K562 (cell line): ENCODE measurements around the gene NRXN2. TPM values are rescaled to one million over a fixed set of nuclear protein-coding genes. Genes with fewer than 3 reads are reported as not detected.

Experiments used
- ATAC-seq: fragments of 200-7000 bp; cut with Tn5 transposase; 3 replicates; pipeline ENCODE4 v1.9.1; 2020; ENCODE audit warnings: moderate library complexity
- BruUV-seq: library from RNA; stranded (reverse); fragments of 400-500 nt; replicated peaks from 2 replicates; lab custom pipeline; 2021; lab: Mats Ljungman, UMichigan
- CTCF ChIA-PET: fragments of 300-600 bp; formaldehyde crosslinking; extraction: SDS; loops from one replicate; lab custom pipeline; 2021; ENCODE audit warnings: low intra/inter-chr PET ratio; lab: Yijun Ruan, JAX
- POLR2A ChIA-PET: fragments of 300-600, 350-650 bp; sonication (Branson Sonifier 250); formaldehyde crosslinking; extraction: SDS; loops from one replicate; lab custom pipeline; 2021; ENCODE audit warnings: antibody characterized with exemption, inconsistent platforms; lab: Yijun Ruan, JAX
- DNase-seq, 4 experiments: peaks; one replicate each; pipeline versions ENCODE4 v3.0.0 to v3.0.0-alpha.2; 2011 to 2018; ENCODE audit warnings: low spot score in 3 of 4, mixed read lengths in 3 of 4; ENCODE audit errors: extremely low read depth in 1 of 4
- FAIRE-seq: peaks from 2 replicates; lab custom pipeline; 2011; peaks lifted over from hg19 to GRCh38; lab: Jason Lieb, UNC
- H2AFZ ChIP-seq: 2 replicates; pipeline ENCODE4 v1.6.0; 2011; ENCODE audit warnings: low read depth, low read length, control low read depth, inconsistent platforms
- H3K27ac ChIP-seq: fragments of 200-600 bp; 3 replicates; pipeline ENCODE4 v1.8.0; 2011; ENCODE audit warnings: low read depth, mild to moderate bottlenecking, control low read depth, inconsistent platforms, low read length, moderate library complexity, mixed read lengths; ENCODE audit errors: extremely low read depth
- H3K27me3 ChIP-seq, 2 experiments: fragments of 300-600 bp in 1 of 2; 2 replicates in 1 of 2; 3 replicates in 1 of 2; pipeline versions ENCODE4 v1.6.0 to v1.8.0; 2011; ENCODE audit warnings: inconsistent platforms in 2 of 2, low read length in 2 of 2, mild to moderate bottlenecking in 1 of 2, mixed read lengths in 1 of 2, moderate library complexity in 1 of 2; ENCODE audit not compliant: control insufficient read depth in 2 of 2, insufficient read depth in 2 of 2
- H3K36me3 ChIP-seq: fragments of 300-600 bp; 3 replicates; pipeline ENCODE4 v1.8.0; 2011; ENCODE audit warnings: mild to moderate bottlenecking, low read length, inconsistent platforms; ENCODE audit not compliant: control insufficient read depth, insufficient read depth
- H3K4me1 ChIP-seq, 2 experiments: fragments of 200-600 bp in 1 of 2; replicated peaks in 1 of 2; 2 replicates in 1 of 2; 3 replicates in 1 of 2; pipeline versions ENCODE4 v1.5.1 to v1.8.0; 2011; ENCODE audit warnings: inconsistent platforms in 2 of 2, low read length in 2 of 2, mild to moderate bottlenecking in 1 of 2, mixed read lengths in 1 of 2, moderate library complexity in 1 of 2; ENCODE audit not compliant: control insufficient read depth in 2 of 2, insufficient read depth in 2 of 2
- H3K4me2 ChIP-seq: 2 replicates; pipeline ENCODE4 v1.6.1; 2011; ENCODE audit warnings: low read length, control low read depth, inconsistent platforms, mixed read lengths; ENCODE audit not compliant: insufficient read depth
- H3K4me3 ChIP-seq: fragments of 200-600 bp; sonication (generic), shearing (Covaris generic); 2 replicates; pipeline ENCODE4 v1.5.1; 2016; ENCODE audit warnings: control low read depth, inconsistent platforms
- H3K79me2 ChIP-seq: fragments of 200-600 bp; 3 replicates; pipeline ENCODE4 v1.8.0; 2011; ENCODE audit warnings: low read length, inconsistent platforms; ENCODE audit not compliant: control insufficient read depth, insufficient read depth
- H3K9ac ChIP-seq, 2 experiments: 2 replicates each; pipeline versions ENCODE4 v1.6.0 to v1.6.1; 2011; ENCODE audit warnings: low read depth in 2 of 2, low read length in 2 of 2, control low read depth in 1 of 2, inconsistent platforms in 1 of 2, mild to moderate bottlenecking in 1 of 2, mixed read lengths in 1 of 2; ENCODE audit not compliant: insufficient read depth in 1 of 2
- H3K9me1 ChIP-seq: one replicate; pipeline ENCODE4 v1.6.0; 2011; ENCODE audit warnings: inconsistent platforms, mild to moderate bottlenecking, low read length, moderate library complexity; ENCODE audit not compliant: control insufficient read depth, insufficient read depth
- H3K9me3 ChIP-seq: replicated peaks from 2 replicates; pipeline ENCODE4 v1.5.1; 2011; ENCODE audit warnings: low read depth, low read length, inconsistent platforms; ENCODE audit not compliant: control insufficient read depth, insufficient read depth
- H4K20me1 ChIP-seq: replicated peaks from 2 replicates; pipeline ENCODE4 v1.6.1; 2011; ENCODE audit warnings: low read length, inconsistent platforms, mixed read lengths; ENCODE audit not compliant: control insufficient read depth, insufficient read depth
- DEAF1 ChIP-seq: fragments of 450-650 bp; formaldehyde crosslinking; IDR thresholded peaks from 2 replicates; pipeline ENCODE4 v1.4.0; 2020; ENCODE audit warnings: mild to moderate bottlenecking, moderate library complexity
- JUNB ChIP-seq: fragments of 450-650 bp; formaldehyde crosslinking; conservative IDR thresholded peaks from 2 replicates; pipeline ENCODE4 v1.4.0; 2020; ENCODE audit warnings: mild to moderate bottlenecking
- MCM7 ChIP-seq, 2 experiments: fragments of 450-650 bp; IDR thresholded peaks; 2 replicates each; pipeline ENCODE4 v1.6.1; 2016 to 2018
- NCOA2 ChIP-seq, 2 experiments: fragments of 450-650 bp; IDR thresholded peaks; 2 replicates each; pipeline ENCODE4 v1.6.1; 2018; ENCODE audit warnings: mild to moderate bottlenecking in 2 of 2, moderate library complexity in 1 of 2; ENCODE audit not compliant: partially characterized antibody in 2 of 2
- PCBP2 ChIP-seq: fragments of 200-400 bp; formaldehyde crosslinking; IDR thresholded peaks from 2 replicates; pipeline ENCODE4 v1.6.1; 2018; ENCODE audit warnings: low read length, low read depth, mild to moderate bottlenecking, moderate library complexity; ENCODE audit not compliant: poor library complexity, severe bottlenecking
- POLR2H ChIP-seq: IDR thresholded peaks from 2 replicates; pipeline ENCODE4 v1.6.1; 2016; ENCODE audit warnings: missing genetic modification characterization, low read depth, mild to moderate bottlenecking, control low read depth, missing compliant biosample characterization, moderate library complexity
- RFX5 ChIP-seq: IDR thresholded peaks from 2 replicates; pipeline ENCODE4 v1.6.1; 2011; ENCODE audit warnings: low read depth, mild to moderate bottlenecking, improper control_type of control experiment, low read length
- SMARCE1 ChIP-seq: fragments of 450-650 bp; IDR thresholded peaks from 2 replicates; pipeline ENCODE4 v1.7.1; 2016; ENCODE audit warnings: mild to moderate bottlenecking
- SRSF3 ChIP-seq: fragments of 200-400 bp; formaldehyde crosslinking; IDR thresholded peaks from 2 replicates; pipeline ENCODE4 v1.6.1; 2016; ENCODE audit warnings: mild to moderate bottlenecking, low read length, moderate library complexity; ENCODE audit not compliant: insufficient read depth
- ZBED1 ChIP-seq: IDR thresholded peaks from 2 replicates; pipeline ENCODE4 v1.6.1; 2014
- ZNF668 ChIP-seq: fragments of 250-450 bp; sonication (Bioruptor Pico); IDR thresholded peaks from 2 replicates; pipeline ENCODE4 v1.8.0; 2022; ENCODE audit warnings: mild to moderate bottlenecking, inconsistent platforms
- WGBS: fragments of 100-300 bp; shearing (Covaris generic); methylation state at CpG from one replicate; pipeline ENCODE4 v1.1.6; 2016; ENCODE audit warnings: low coverage, mixed read lengths; ENCODE audit not compliant: insufficient coverage; ENCODE audit errors: missing lambda C conversion rate; 5-methylcytosine and 5-hydroxymethylcytosine counted together
- in situ Hi-C: fragments of 300-500 bp; cut with MboI; formaldehyde crosslinking; loops from 4 replicates; pipeline ENCODE4 v1.15.0; 2018; ENCODE audit warnings: inconsistent platforms, mixed read lengths
- intact Hi-C: fragments of 100-400 bp; cut with micrococcal nuclease; formaldehyde crosslinking; loops from 2 replicates; pipeline ENCODE4 v1.14.2; 2022
- polyA plus RNA-seq, 8 experiments: library from polyadenylated mRNA; depleted of rRNA in 4 of 8; stranded (reverse) in 5 of 8; unstranded in 3 of 8; fragments of >200 nt; fragmentation: Nextera tagmentation in 2 of 8; fragmentation: Illumina TruSeq in 1 of 8; extraction: Ambion mirVana in 2 of 8; extraction: Trizol in 1 of 8; gene quantifications; 2 replicates each; pipeline versions ENCODE4 v1.2.1 to v1.2.3, GENCODE V29; 2011 to 2014; ENCODE audit warnings: inconsistent platforms in 1 of 8, missing spikeins in 1 of 8
- total RNA-seq, 7 experiments: library from RNA; depleted of rRNA in 6 of 7; stranded (reverse); fragments of >200 nt in 6 of 7; fragmentation: Illumina TruSeq in 2 of 7; extraction: Trizol in 2 of 7; gene quantifications; 2 replicates each; pipeline versions ENCODE4 v1.2.1 to v1.2.3, GENCODE V29; 2011 to 2021; ENCODE audit warnings: low replicate concordance in 1 of 7
- TF ChIP-seq, protein P1 (sequence below): fragments of 450-650 bp; formaldehyde crosslinking; IDR thresholded peaks from 2 replicates; pipeline ENCODE4 v1.4.0; 2020; ENCODE audit warnings: mild to moderate bottlenecking
- TF ChIP-seq, protein P2 (sequence below): sonication (generic); formaldehyde crosslinking; IDR thresholded peaks from 2 replicates; pipeline ENCODE4 v1.8.1; 2022; ENCODE audit warnings: missing genetic modification reagents

The NRXN2 gene
- total and polyA plus RNA-seq, 9 of the 15 experiments (the other 6 are each of a cell fraction or from before 2014, with no cell fraction given): 0.07 to 0.47 (median 0.15) TPM; not detected in 4

DNA sequence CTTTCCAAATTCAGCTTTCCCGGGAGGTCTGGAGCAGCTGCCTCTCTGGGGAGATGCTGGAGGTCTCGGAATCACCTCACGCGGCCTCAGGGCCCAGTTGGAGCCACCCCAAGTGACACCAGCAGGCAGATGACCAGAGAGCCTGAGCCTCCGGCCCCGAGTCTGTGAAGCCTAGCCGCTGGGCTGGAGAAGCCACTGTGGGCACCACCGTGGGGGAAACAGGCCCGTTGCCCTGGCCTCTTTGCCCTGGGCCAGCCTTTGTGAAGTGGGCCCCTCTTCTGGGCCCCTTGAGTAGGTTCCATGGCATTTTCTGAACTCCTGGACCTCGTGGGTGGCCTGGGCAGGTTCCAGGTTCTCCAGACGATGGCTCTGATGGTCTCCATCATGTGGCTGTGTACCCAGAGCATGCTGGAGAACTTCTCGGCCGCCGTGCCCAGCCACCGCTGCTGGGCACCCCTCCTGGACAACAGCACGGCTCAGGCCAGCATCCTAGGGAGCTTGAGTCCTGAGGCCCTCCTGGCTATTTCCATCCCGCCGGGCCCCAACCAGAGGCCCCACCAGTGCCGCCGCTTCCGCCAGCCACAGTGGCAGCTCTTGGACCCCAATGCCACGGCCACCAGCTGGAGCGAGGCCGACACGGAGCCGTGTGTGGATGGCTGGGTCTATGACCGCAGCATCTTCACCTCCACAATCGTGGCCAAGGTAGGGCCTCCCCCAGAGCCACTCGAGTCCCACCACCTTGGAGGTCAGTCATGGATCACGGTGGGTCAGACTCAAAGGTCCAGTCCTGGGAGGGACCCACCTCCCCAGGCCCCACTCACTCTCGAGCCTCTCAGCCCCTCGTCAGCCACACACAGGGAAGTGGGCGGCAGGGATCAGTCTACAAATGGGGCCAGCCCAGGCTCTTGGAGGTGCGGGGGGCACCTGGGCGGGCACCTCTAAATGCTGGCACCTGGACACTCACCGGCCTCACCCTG, 131.5 kb downstream of the NRXN2 start (continued):
- TF ChIP-seq, protein P1, sequence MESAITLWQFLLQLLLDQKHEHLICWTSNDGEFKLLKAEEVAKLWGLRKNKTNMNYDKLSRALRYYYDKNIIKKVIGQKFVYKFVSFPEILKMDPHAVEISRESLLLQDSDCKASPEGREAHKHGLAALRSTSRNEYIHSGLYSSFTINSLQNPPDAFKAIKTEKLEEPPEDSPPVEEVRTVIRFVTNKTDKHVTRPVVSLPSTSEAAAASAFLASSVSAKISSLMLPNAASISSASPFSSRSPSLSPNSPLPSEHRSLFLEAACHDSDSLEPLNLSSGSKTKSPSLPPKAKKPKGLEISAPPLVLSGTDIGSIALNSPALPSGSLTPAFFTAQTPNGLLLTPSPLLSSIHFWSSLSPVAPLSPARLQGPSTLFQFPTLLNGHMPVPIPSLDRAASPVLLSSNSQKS (CRISPR knock-in tag): no peak
- TF ChIP-seq NCOA2 (IDR thresholded peaks at IDR 0.05; ENCODE audit: partially characterized antibody in 2 of 2) (no peak), PCBP2 (no peak), ZBED1 (no peak), POLR2H (tag) (no peak), SRSF3 (no peak), RFX5 (no peak), MCM7 (IDR thresholded peaks at IDR 0.05) (no peak)

- Histone ChIP-seq H3K9ac (no peak within 1 kb of the TSS), H3K4me1 (peaks cover 0 to 5% of the 10 kb centered on the region in 2 experiments; a peak in 1 of 5 replicates), H3K9me1 (no peaks in the 10 kb centered on the region), H3K27me3 (peaks cover 16 to 51% of the 10 kb centered on the region in 2 experiments; a peak in 4 of 5 replicates), H3K4me3 (no peak within 1 kb of the TSS), H3K4me2 (no peak within 1 kb of the TSS), H3K27ac (no peak within 1 kb of the TSS), H3K9me3 (no peaks in the 10 kb centered on the region; the same call in 1 of the 2 replicates), H3K79me2 (no peaks in the 10 kb centered on the region), H2AFZ (no peak within 1 kb of the TSS), H3K36me3 (no peaks in the 10 kb centered on the region), H4K20me1 (0 out of 2 replicates have a peak, but pooled peaks cover 5% of the 10 kb centered on the region)
- ChIA-PET POLR2A (interaction anchor here (1.3 kb wide), 1 partner anchor 101 kb away, joined by 3 read pairs; no protein-coding TSS in a partner anchor), CTCF (no interaction called here)
- FAIRE-seq (no peak), ATAC-seq (no peak), DNase-seq (no peak)
- in situ Hi-C loops (no loop called here), intact Hi-C loops (no loop called here)
- WGBS: 9% methylated on average over 14 of the region's 14 CpGs
- BruUV-seq: no TSS peak
- TF ChIP-seq SMARCE1 (no peak), JUNB (CRISPR knock-in tag) (no peak), DEAF1 (CRISPR knock-in tag) (no peak), ZNF668 (CRISPR knock-in tag) (no peak)
- TF ChIP-seq, protein P2, sequence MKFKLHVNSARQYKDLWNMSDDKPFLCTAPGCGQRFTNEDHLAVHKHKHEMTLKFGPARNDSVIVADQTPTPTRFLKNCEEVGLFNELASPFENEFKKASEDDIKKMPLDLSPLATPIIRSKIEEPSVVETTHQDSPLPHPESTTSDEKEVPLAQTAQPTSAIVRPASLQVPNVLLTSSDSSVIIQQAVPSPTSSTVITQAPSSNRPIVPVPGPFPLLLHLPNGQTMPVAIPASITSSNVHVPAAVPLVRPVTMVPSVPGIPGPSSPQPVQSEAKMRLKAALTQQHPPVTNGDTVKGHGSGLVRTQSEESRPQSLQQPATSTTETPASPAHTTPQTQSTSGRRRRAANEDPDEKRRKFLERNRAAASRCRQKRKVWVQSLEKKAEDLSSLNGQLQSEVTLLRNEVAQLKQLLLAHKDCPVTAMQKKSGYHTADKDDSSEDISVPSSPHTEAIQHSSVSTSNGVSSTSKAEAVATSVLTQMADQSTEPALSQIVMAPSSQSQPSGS (CRISPR knock-in tag): no peak
Observed at GRCh38 chr11:64590763-64591221, 132.2 kb downstream of the NRXN2 start, which contains the start of gene SLC22A12. SLC22A12 (plus strand) TSS chr11:64591220; CDS start chr11:64591557, 337 bp downstream.
